T-helper 9 cell (primary cell): ENCODE results near the gene RALGPS2.

Source experiments
- DNase-seq: peaks from one replicate; pipeline ENCODE4 v3.0.0-alpha.2; 2020

Gene RALGPS2

DNA sequence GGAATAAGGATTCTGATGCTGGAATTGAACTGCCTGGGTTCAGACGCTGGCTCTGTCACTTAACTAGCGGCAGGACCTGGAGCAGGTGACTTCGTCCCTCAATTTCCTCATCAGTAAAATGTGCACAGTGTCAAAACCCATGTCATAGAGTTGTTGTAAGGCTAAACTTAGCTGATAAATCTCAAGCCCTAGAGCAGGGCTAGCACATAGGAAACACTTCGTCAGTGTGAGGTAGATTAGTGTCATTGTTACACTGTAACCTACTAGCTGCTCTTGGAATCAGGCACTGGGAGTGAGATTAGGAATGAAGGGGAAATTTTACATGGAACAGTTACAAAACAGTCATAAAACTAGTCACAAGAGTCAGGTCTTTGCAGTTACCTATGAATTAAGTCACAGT is 202.0 kb downstream of the RALGPS2 start:
- DNase-seq: no peak

DNA sequence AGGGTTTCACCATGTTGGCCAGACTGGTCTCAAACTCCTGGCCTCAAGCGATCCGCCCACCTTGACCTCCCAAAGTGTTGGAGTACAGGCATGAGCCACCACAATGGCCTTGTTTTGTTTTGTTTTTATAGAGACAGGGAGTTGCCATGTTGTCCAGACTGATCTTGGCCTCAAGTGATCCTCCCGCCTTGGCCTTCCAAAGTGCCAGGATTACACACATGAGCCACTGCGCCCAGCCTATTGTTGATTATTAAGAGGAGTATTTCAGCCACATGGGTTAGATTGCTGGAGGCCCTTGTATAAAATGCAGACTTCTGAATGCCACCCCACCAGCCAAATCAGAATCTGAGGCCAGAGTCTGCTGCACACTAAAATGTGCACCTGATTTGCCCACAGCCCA is 203.0 kb downstream of the RALGPS2 start:
- no peak for DNase-seq

DNA sequence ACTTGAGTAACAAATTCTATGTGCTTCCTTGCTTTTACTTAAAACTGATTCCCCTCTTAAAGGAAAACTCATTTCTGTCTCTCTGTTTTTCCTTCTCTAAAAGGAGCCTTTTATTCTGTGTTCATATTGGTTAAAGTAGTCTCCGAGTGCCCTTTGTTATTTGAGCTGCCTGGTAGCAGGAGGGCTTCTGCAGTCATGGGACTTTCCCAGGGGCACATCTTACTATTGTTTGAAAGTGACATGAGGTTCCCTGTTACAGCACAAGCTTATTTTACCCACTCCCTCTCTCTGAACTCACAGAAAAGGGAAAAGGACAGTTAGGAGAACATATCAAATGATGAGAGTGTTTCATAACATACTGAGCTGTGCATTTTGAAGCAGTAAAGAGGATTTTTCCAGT is 203.9 kb downstream of the RALGPS2 start:
- no peak for DNase-seq

DNA sequence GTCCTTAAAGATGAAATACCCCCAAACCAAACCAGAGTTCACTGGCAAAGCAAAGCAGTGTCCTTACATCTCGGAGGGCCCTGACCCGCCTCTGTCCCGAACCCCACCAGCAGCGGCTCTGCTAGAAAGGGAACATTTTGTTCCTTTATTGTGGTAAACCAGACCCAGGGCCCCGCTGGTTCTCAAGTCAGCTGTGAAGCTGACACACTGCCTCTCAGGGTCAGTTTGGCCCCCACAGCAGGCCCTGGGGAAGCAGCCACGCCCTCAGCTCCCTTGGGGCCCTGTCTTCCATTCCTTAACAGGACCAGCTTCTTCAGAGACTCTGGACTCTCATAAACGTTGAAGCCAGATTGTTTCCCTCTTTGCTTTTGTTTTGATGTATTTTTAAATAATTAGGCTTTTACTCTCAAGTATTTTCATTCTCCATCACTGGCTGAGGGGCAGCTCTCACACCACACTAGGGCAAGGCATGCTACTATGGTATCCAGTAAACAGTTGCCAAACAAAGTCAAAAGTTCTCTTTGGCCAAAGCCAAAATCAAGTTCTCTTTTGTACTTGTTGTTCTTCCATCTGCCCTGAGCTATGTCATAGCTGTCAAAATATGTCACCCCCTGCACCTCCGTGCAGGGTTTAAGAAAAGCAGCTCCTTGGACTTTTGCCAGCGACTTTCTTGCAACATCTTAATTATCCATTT is 207.0 kb downstream of the RALGPS2 start:
- no peak for DNase-seq

DNA sequence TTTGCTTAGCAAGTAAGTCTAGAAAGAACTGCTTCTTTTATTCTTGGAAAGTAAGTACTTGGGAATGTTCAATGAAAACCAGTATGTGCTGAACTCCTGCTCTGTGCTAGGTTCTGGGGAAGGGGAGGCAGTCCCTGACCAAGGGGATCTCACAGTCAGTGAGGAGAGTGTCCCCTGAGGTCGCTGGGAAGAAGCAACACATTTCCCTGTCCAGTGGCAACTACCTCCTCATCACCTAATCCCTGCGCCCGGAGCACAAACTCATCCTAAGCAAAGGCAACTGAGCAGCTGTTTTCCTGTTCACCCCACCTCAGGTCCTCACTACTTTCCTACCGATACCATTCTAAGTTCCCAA is 207.5 kb downstream of the RALGPS2 start:
- DNase-seq: no peak

DNA sequence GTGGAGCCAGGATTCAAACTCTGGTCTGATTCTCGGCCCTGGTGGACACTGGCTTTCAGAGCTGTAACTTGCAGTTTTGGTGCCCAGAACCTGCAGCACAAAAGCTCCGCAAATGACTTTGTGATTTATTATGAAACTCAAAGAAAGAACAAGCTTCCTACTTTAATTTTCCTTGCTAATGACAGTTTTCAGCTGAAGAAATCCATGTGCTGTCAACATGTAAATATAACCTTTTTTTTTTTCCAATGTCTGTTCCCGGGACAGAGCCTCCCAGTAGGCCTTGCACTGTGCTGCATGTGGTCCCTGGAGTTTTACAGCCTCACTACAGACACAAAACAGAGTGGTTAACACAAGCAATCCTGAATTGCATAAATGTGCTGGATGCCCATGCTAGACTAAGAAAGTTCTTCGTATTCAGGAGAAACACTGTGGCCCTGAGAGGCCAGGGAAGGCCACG is 208.1 kb downstream of the RALGPS2 start:
- DNase-seq: no peak

DNA sequence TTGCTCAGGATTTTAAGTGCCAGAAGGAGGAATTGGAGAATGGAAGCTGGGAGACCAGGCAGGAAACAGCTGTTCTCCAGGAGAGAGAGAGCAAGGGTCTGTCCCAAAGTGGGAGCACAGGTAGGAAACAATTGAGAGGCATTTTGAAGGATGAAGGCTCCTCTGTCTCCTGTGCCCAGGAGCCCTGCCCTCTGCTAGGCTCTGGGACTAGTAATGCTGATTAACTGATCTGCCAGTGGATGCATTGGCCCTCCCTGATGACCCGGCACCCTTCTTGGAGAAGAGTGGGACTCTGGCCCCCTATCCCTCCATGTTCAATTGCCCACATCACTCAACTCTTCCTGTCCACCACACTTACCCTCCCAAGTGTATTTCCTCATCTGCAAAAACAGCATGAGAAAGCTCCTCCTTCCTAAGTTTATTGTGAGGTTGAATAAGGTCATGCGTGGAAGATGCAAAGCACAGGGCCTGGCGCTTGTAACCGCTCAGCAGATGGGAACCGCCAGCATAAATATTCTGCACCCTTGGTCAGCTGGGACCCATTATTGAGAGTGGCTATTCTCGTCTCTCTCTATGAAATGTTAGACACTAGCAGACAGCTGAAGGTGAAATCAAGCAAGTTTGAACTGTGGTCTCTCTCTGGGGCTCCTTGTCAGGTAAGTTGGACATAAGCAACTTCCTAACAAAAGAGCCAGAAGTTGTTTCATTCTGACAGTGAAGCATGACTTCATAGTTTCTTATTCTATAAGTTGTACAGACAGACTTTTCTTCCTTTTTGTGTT is 208.9 kb downstream of the RALGPS2 start:
- DNase-seq: no peak

DNA sequence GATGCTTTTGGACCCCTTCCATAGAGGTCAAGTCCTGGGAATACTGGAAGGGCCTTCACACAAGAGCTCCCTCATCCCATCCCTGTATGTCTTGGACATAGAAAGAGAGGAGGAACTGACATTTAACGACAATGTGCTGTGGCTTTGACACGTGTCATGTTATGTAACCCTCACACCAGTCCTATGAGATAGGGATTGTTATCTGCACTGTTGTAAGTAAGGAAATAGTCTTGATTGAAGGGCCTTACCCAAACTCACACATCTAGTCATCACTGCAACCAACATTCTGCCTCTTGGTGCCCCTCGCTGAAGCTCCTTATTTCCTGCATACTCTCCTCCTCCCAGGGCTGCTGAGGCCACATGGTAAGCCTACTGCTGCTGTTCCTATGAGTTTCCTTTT is 209.5 kb downstream of the RALGPS2 start:
- DNase-seq: no peak

DNA sequence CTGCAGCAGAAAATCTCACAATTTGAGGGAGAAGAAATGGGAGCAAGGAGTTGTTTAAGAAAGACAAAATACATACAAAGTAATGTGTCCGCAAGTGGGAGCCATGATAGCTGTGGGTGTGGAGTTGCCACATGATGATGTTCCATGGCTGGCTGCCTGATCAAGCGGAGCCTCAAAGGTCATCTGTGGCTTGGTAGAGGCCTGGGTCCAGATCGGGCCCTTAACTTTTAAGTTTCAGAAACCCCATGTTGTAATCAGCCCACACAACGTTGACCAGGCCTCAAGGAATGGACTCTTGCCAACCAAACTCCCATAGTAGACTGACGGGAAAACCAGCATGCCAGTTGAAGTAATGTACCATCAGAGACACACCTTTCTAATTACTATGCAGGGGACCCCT is 210.6 kb downstream of the RALGPS2 start:
- DNase-seq: no peak

DNA sequence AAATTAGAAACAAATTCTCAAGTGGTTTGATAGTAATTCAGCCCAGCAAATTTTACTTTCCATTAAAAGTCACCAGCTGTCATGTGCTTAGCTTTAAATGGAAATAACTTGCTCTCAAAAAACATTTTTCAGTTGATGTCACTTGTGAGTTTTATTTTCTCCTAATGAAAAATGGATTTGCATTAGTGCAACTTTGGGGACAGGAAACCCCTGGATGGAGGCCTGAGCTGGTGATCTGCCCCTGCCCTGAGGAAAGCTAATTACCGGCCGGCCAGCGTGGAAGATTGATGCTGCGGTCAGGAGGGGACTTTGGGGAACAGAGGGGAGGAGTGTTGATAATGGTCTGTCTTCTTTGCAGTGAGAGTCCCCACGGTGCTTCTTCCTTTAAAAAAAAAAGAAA is 212.7 kb downstream of the RALGPS2 start:
- DNase-seq: no peak

DNA sequence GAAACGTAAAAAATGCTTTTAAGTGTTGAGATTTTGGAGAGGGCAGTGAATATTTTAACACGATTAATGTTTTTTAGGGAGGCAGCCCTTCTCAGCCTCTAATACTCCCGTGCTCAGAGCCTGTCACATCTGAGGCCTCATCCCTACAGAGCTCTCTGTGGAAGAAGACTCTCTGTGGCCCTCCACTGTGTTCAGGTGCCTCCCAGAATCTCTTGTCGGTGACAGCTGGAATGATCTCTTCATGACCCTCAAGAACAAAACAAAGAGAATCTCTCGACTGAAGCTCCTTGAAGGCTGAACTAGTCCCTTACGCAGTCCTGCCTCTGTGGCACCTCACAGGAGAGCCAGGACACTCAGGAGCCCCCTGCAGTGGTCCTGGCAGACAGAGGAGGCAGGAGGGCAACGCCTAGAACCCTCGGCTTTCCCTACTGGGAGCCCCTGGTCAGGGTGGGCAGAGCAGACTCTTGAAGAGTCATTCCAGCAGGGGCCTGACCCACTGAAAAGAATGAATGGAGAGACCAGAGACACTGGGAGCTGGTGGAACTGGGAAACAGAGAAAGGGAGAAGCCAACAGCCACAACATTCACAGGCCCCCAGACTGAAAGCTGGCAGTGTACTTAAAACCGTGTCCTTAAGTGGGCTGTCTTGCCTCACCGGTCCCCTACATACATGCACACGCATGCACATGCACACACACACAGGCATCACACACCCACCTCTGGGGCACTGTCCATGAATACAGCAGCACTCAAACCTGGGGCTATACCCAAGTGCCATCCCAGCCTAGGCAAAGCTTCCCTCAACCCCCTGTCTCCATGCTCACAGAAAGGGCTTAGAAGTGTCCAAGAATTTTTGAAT is 213.3 kb downstream of the RALGPS2 start:
- no peak for DNase-seq

DNA sequence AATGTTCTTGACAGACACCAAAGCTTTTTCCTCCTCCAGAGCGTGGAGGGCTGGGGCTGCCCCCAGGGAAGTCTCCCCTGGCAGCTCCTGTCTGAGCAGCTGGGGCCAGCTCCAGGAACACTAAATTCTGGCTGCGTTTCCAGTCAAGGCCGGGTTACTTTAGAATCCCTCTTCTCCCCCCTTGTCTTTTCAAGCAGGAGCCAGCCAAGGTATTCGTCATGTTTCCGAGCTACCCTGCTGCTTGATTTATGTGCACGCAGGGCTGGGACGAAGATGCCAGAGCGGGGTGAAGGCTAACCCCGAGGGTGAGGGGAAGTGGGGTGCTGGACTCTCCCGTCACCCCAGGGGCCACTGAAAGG is 213.9 kb downstream of the RALGPS2 start:
- DNase-seq: no peak

DNA sequence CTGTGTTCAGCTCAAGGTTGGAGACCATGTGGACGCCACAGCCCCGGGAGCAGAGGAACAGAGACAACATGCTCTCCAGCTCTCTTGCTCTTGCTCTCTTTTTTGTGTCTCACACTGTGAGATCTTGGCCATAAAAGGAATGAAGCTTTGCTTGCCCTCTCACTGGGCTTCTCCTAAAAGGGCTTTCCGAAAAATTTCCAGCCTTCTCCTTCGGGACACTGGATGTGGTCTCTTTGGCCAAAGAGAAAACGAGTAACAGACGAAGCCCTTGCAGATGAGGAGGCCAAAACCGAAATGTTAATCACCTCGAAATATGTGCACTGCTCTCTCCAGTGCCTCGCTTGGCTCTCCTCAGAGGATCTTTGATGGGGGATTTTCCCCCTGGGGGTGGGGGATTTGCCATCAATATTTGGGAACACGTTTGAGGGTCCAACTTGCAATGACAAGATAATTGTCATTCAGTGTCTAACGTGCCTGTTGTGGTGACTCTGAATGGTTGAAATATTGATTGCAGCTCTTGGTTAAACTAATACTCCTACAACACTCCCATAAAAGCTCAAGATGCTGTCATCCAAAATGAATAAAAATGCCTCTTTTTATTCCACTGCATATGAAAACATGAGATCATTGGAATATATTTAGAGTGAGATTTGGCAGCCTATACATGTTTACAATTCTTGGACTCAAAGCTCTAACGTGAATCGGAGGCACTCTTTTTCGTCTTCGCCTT is 214.5 kb downstream of the RALGPS2 start:
- DNase-seq: no peak

DNA sequence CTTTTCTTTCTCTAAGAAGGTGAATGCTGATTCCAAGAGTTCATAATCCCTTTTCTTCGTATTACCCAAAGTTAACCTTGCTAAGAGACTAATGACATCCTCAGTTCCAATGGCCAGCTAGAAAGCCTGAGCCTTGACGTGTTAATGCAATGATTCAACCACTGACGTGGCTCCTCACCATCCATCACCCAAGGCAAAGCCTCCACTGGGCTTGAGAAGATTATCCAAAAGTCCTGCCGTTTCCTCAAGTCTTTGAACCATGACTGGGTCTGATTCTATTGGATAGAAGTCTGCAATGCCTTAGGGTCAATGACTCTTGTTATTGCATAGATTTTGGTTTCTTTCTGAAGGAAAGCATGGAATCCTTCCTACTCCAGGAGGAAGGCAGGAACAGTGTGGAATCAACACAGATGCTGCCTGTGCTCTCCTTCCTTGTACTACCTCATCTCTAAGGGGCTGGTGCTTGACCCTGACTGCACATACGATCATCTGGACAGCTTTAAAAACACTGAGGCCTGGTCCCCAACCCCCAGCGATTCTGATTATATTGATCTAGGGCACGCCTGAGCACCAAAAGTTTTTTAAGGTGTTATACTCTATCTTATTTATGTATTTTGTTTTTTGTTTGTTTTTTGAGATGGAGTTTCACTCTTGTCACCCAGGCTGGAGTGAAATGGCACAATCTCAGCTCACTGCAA is 215.2 kb downstream of the RALGPS2 start:
- no peak for DNase-seq

DNA sequence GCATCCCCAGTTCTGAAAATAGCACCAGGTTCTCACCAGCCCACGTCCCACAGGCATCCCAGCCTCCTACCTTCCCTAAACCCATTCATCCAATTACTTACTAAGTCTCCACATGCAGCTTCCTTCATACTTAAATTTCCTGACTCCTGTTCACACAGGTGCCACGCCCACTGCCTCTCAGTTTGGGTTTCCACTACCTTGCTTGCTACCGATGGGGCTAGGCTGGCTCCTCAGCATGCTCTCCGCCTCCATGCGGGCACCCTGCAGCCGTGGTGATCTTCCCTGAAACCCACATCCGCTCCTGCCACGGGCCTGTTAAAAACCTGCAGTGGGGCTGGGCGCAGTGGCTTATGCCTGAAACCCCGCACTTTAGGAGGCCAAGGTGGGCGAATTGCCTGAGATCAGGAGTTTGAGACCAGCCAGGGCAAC is 216.2 kb downstream of the RALGPS2 start:
- no peak for DNase-seq

DNA sequence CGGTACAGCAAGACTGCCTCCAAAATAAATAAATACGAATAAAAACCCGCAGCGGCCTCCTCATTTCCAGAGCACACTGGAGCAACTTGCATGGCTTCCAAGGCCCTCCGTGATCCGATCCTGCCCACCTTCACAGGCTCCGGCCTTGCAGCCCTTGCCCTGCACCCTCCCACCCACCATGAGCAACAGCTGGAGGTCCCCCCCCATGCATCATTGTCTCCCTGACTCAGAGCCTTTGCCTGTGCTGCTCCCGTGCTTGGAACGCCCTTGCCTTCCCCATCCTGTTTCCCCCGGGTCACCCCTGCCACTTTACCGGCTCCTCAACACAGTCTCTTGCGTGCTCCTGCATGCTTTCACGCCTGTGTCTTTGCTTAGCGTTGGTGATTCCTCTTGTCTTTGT is 216.8 kb downstream of the RALGPS2 start:
- no peak for DNase-seq

DNA sequence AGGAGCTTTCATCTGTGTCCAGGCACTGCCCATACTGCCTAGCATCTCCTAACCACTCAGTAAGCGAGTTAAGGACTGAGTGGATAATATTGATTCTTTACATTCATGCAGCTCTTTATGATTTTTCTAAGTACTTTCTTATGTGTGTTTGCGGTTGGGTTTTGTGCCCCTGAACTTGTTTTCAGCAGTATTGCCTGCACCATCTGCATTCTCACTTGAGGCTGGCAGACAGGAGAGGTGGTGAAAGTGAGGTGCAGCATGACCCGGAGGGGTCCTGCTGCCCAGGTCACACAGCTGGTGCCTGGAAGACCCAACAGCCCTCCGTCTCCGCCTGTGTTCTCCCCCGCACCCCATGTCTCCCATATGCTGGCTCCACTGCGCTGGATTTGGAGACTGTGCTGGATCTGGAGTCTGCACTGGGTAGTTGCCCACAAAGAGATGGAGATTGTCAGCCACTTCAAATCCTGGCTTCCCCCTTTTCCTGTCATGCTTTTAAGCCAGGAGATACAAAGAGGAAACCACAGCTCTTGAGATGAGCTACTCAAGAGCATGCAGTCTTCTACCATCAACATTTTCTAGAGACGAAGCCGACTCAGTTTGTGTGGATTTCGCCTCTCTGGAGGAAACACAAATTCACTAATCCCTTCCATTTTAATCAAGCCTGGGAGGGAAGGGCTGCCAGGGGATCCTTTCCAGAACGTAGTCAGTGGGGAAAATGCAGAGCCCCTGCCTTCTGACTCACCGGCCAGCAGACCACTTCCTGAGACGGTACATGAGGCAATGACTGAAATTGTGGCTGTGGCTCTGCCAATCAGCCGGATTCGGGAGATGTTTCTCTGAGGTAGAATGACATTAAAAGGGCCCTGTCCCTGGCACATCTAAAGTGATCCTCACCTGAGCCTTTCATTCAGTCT is 217.5 kb downstream of the RALGPS2 start:
- DNase-seq: no peak

DNA sequence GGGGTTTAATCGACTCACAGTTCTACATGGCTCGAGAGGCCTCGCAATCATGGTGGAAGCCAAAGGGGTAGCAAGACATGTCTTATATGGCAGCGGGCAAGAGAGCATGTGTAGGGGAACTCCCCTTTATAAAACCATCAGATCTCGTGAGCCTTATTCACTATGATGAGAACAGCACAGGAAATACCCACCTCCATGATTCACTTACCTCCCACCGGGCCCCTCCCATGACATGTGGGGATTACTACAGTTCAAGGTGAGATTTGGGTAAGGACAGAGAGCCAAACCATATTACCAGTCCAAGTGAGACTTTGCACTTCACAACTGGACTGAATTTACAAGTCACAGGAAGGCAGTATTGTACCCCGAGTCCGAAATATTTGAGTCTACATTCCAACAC is 219.7 kb downstream of the RALGPS2 start:
- no peak for DNase-seq

DNA sequence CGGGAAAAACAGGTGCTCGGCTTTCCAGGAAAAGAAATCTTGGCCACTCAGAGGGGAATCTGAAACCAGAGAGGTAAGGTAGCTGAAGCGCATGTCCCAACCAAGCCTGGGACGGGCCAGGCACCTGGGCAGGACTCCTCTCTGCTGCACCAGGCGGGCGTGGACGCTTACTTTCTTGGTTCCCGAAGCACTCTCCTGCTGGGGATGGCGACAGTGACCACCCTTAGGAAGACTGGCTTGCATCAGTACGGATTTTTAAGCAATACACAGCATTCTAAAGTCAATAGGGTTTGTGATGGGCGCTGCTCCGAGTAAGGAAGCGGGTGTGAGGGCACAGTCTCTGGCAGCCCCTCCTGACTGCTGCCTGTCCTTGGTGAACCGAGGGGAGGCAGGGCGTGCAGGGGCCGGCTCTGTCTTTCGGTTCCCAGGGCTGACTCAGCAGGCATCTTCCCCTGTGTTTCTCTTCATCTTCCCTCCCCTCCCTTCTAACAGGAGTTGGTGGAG is 220.8 kb downstream of the RALGPS2 start:
- DNase-seq: no peak

DNA sequence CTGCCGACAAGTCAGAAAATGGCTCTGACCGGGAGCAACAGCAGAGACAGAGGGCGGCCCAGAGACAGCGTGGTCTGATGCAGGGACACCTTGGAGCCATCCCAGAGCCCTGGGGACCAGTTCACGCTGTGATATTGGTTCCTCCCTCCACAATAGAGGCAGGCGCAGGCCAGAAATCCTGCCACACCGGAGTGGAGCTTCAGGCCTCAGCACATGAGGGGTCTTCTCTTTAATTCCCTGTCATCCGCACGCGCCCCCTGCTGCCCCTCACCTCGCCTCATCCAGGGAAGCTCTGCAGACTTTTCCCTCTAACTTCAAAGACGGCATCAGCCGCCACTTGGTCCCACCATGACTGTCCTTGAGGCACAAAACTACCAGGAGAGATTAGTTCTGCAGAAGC is 221.4 kb downstream of the RALGPS2 start:
- DNase-seq: no peak
